Measurements from ENCODE around the gene PLXNA4.
A peak's percentile ranks its signal among the peaks of the same experiment; 100 is the strongest.

PLXNA4 gene

GRCh38 chr7:132503415-132503814, 72.9 kb downstream of the PLXNA4 start:
- DNase-seq (ENCODE audit: low read depth in 2 of 3, low spot score in 1 of 3) = no peak

DNA sequence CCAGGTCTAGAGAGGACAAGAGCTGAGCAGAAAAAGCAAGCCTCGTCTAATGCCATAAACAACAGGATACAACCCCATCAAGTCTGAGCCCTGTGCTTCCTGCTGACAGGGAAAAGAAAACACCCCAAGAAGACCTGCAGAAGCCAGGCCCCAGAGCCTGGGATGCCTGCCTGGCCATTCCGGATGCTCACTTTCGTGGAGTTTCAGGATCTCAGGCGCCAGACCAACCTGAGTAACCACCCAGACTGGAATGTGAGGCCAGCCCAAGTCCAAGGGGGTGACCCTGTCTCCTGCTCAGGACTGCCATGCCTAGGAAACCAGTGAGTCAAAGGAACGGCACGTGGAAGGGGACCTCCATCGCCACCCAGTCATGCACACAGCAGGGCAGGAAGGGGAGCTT, 74.3 kb downstream of the PLXNA4 start:
- DNase-seq (ENCODE audit: low read depth in 2 of 3, low spot score in 1 of 3) = no peak

DNA sequence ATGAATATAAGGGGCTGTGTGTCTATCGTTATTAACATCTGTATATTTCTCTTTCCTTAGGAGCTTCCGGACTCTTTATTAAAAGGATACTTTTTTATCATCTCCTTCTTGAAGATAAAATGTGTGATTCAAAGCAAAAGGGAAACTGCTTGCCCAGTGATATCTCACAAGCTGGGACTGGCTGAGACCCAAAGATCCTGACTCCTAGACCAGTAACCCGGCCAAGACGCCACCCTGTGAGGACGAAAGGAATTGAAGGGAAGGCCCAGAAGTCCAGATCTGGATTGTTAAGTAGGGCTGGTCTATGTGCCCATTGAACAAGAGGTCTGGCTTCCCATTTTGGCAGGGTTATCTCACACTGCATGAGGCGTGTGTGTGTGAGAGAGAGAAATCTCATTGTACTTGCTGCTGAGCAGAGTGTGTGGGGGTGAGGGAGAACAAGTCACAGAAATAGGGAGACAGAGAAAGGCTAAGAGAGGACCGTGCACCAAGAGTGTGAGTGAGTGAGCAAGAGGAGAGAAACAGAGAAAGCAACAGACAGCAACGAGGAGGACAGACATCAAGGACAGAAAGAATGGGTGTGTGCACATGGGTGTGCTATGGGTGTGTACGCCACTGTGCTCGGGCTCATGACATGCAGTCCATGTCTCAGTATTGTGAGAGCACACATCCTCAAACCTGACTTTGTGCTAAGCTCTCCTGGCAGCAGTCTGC, 75.4 kb downstream of the PLXNA4 start:
- no peak for DNase-seq (ENCODE audit: low read depth in 2 of 3, low spot score in 1 of 3)

DNA sequence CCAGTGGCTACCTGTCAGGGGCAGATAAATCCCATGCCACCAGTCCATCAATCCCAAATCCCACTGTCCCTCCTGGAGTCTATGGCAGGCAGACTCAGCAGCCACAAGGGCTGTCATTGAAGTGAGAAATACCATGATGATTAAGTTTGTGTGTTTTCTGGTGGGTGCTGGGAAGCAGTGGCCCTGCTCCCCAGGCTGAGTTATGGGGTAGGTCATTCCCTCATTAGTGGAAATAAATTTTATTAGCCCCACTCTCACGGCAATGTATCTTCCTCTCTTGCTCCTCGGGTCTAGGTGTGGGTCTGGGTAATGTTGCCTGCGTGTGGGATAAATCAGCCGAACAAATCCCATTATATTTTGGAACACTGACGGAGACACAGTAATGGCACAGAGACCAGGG, 76.8 kb downstream of the PLXNA4 start:
- DNase-seq (ENCODE audit: low read depth in 2 of 3, low spot score in 1 of 3) = no peak

DNA sequence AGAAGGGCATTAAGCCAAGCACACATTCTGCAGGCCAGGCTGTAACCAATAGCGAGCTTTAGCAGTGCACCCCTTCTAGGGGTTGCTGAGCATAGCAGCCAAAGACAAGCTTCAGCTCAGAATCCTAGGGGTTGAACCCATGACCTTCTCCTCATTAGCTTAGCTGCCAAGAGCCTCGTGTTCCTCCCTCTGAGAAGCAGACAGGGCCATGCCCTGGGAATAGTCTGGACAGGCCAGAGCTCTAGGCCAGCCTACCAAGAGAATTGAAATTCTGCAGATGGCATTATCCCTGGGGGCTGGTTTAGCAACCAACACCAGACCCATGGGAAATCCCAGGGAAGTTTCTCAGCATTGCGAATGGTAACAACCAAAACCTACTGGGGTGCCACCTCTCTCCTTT, 77.2 kb downstream of the PLXNA4 start:
- DNase-seq (ENCODE audit: low read depth in 2 of 3, low spot score in 1 of 3) = no peak

- no peak for DNase-seq (ENCODE audit: low read depth in 2 of 3, low spot score in 1 of 3)
Measured at GRCh38 chr7:132498319-132498718, 78.0 kb downstream of the PLXNA4 start.

DNA sequence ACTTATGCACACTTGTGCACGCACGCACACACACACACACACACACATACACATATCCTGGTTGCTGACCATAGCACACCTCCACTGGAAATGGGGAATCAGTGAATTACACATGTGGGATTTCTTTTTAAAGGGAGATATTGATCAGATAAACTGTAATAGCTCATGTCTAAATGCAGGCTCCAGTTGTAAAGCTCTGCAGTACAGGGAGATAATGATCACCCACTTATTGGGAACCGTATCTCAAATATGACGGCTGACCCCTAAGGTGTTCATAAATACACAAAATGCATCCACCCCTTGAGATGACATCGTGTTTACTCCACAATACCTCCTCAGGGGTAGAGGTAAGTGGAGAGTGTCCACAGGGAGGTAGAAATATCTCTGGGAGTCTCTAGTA, 79.2 kb downstream of the PLXNA4 start:
- DNase-seq (ENCODE audit: low read depth in 2 of 3, low spot score in 1 of 3) = no peak

DNA sequence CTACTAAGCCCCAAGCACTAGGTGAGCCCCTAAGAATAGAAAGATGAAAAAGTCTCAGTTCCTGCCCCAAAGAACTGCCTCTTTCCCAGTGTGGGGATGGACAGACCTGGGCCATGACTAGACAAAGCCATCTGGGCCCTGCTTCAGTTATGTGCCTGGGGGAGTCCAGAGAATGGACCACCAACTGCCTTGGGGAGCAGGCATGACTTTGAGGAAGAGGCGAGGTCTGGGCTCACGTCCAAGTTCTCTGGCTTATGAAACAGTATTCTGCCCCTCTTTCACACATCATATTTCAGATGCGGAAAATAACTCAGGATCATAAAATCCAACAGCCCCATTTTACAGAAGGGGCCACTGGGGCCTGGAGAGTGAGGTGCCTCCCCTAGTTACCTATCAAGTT, 80.3 kb downstream of the PLXNA4 start:
- no peak for DNase-seq (ENCODE audit: low read depth in 2 of 3, low spot score in 1 of 3)

DNA sequence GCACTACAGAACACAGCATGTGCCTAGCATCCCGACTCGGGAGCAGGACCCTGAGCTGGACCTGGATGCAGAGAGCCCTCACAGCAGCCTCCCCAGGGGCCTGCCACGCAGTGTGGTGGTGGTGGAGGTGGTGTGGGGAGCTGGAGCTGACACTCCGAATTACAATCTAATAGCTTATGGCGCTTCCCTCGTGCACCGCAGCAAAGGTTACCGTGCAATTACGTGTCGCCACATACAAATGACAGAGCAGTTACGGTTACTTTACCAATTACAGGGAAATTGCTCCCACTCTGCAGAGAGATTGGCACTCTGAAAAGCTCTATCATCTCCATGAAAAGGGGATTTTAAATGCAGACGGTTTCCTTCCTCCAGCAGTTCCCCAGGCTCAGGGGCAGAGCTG, 81.8 kb downstream of the PLXNA4 start:
- no peak for DNase-seq (ENCODE audit: low read depth in 2 of 3, low spot score in 1 of 3)

DNA sequence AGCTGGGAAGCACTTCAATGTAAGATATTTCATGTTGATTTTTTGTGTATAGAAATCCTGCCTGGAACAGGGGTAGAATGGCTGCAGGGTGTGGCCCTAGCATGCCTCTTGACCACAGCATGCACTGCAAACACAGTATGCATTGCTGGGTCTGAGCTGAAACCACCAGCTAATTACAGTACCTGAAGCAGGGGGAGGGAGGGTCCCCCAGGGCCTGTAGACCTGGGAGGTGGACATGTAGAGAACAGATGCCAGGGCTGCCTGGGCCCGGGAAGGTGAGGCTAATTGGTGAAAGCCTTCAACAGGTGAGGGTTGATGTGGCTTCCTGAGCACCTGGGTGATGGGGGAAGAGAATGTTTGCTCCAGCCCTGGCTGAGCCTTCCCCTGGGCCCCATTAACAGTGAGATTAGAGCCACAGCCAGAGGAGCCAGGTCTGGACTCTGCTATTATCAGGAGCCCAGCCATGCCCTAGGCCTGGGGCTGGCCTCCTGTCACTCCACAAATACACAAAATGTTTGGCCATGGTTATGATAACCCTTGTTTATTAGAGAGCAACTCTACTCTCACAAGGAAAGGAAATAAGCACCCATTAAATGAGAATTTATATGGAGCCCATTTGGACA, 83.3 kb downstream of the PLXNA4 start:
- no peak for DNase-seq (ENCODE audit: low read depth in 2 of 3, low spot score in 1 of 3)

GRCh38 chr7:132491391-132491945, 84.8 kb downstream of the PLXNA4 start:
- DNase-seq (ENCODE audit: low read depth in 2 of 3, low spot score in 1 of 3) = no peak

GRCh38 chr7:132490474-132490873, 85.8 kb downstream of the PLXNA4 start:
- DNase-seq (ENCODE audit: low read depth in 2 of 3, low spot score in 1 of 3) = no peak

DNA sequence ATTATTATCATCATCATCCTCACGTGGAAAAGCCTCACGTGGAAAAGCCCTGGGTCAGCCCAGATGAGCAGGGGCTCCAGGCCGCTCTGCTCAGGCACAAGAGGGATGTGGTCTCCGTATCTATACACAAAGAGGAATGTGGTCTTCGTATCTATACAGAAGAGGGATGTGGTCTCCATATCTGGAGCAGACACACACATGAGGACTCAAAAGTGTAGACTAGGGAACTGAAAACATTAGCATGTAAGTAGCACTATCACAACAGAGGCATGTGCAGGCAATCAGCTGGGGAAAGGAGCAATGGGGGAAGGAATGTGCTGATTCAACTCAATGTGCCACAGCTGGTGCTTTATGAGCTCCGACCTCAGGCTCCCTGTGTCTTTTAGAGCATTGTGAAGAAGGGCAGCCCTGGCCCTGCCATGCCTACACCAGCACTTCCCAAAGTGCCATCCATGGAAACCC, 86.5 kb downstream of the PLXNA4 start:
- no peak for DNase-seq (ENCODE audit: low read depth in 2 of 3, low spot score in 1 of 3)

DNA sequence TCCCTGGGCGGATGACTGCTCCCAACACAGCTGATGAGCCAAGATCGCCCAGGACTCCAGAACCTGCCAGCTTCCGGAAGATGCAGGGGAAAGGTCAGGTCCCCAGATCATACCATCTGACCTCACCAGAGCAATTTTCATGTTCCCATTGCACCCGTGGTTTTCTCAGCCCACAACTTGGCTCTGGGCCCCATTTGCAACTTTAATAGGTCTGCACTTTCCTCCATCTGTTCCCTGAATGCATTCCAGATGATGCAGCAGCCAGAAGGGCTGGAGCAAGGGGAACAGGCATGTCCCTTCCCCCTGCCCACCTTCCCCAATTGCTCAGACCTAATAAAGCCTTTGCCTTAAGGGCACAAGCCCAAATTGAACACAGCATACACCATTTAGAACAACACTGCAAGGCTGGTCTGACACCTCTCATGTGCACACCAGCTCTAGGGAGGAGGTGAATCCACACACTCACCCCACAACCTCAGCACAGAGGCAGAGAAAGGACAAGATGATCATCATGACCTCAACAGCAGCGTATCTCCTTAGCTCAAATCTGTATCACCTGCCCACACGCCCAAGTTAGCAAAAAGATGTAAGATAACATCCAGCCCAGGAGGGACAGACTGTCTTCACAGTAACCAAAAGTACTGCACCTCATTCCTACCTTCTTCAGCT, 87.5 kb downstream of the PLXNA4 start:
- DNase-seq (ENCODE audit: low read depth in 2 of 3, low spot score in 1 of 3) = no peak

GRCh38 chr7:132486274-132486610, 90.0 kb downstream of the PLXNA4 start:
- no peak for DNase-seq (ENCODE audit: low read depth in 2 of 3, low spot score in 1 of 3)

DNA sequence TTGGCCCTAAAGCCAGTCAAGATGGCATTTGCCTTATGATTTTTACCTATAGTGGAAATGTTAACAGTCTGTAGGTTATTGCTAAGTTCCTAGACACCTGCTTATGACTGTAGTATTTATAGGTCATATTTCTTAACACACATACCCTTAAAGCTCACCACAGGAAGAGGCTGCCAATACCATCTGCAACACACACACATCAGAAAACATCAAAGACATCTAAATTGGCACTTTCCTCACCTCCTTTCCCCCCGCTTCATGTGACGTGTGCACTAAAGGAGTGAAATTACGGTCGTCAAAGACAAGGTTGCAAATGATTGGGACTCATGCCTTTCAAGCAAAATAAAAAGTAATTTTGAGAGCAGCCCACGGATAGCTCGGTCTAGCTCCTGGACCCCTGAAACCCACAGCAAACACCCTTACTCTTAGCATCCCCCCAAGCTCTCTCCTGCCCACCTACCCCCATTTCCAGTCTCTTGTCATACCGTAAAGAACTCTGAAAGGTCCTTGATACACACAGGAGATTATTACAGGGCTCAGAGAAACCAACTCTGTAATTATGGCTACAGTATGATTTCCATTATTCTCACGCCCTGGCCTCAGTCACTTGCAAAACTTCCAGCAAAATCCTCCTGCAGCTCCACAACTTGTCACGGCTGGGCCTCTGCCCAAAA, 90.5 kb downstream of the PLXNA4 start:
- peak in 1 of 3 donors; percentile 5 for DNase-seq (ENCODE audit: low read depth in 2 of 3, low spot score in 1 of 3)

DNA sequence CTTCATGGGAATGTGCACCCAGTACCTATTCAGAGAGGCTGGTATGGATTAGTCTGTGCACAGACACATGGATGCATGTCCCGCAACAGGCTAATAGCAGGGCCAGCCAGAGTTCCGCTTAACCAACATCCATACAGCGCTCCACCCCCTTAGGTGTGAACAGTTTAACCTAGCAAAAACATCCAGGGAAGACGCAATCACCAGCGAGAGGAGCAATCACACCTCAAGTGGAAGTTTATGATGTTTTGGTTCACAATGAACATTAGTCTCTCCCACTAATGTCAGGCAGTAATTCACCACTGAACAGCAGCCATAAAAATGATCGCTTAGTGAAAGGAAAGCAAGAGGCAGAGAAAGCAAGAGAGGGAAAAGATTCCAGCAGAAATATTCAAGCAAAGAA, 91.1 kb downstream of the PLXNA4 start:
- DNase-seq (ENCODE audit: low read depth in 2 of 3, low spot score in 1 of 3) = no peak

- no peak for DNase-seq (ENCODE audit: low read depth in 2 of 3, low spot score in 1 of 3)
Measured at GRCh38 chr7:132482866-132483265, 93.4 kb downstream of the PLXNA4 start.

GRCh38 chr7:132480534-132480933, 95.7 kb downstream of the PLXNA4 start:
- no peak for DNase-seq (ENCODE audit: low read depth in 2 of 3, low spot score in 1 of 3)

DNA sequence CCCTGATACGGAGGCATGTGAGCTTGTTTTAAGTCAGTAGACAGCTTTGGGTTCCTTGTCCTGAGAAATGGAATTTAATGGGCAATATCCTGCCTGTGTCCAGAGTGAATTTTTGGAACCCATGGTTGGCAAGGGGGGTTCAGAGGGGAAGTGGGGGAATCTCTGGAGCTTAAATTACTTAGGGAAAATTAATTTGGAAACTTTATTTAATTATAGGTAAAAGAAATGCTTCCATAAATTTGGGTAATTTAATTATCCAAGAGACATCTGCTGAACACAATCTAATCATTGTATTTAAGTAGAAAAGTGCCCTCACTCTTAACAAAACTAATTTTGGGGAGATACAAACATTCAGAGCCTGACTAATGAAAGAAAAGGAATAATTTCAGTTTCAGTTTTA, 99.7 kb downstream of the PLXNA4 start:
- no peak for DNase-seq (ENCODE audit: low read depth in 2 of 3, low spot score in 1 of 3)

- no peak for DNase-seq (ENCODE audit: low read depth in 2 of 3, low spot score in 1 of 3)
Measured at GRCh38 chr7:132475669-132476116, 100.6 kb downstream of the PLXNA4 start.
